HFFc6 (cell line): ENCODE results near the gene MDH1B. TPM values are rescaled to one million over a fixed set of nuclear protein-coding genes. Genes with fewer than 3 reads are reported as not detected.
A peak's percentile ranks its signal among the peaks of the same experiment; 100 is the strongest.
"Not testable (repeated sequence)": the region's sequence is repeated elsewhere in the genome, so short reads cannot be mapped to it uniquely, and the experiment has no call there.

Experiments
- DNase-seq: peaks from one replicate; pipeline ENCODE4 v3.0.0-alpha.2; 2018
- H3K27ac Mint-ChIP-seq: 2 replicates; pipeline ENCODE4 v1.8.0; 2020; ENCODE audit warnings: mild to moderate bottlenecking, mixed read lengths
- H3K27me3 Mint-ChIP-seq: 2 replicates; pipeline ENCODE4 v1.8.0; 2021; ENCODE audit warnings: mild to moderate bottlenecking, moderate library complexity, mixed read lengths; ENCODE audit not compliant: insufficient read depth
- H3K36me3 Mint-ChIP-seq: 2 replicates; pipeline ENCODE4 v1.8.0; 2021; ENCODE audit warnings: low read depth, mixed read lengths
- H3K4me1 Mint-ChIP-seq: 2 replicates; pipeline ENCODE4 v1.8.0; 2020; ENCODE audit warnings: low read depth, mixed read lengths
- H3K4me3 Mint-ChIP-seq: 2 replicates; pipeline ENCODE4 v1.8.0; 2020; ENCODE audit warnings: mild to moderate bottlenecking, moderate library complexity, mixed read lengths
- H3K9me3 Mint-ChIP-seq: 2 replicates; pipeline ENCODE4 v1.8.0; 2020; ENCODE audit warnings: mild to moderate bottlenecking, mixed read lengths
- CTCF ChIP-seq: fragments of 200-600 bp; sonication (generic); IDR thresholded peaks from 2 replicates; pipeline ENCODE4 v1.5.0; 2021; ENCODE audit warnings: antibody characterized with exemption, mild to moderate bottlenecking
- total RNA-seq, 6 experiments: library from RNA; stranded (reverse); fragmentation: NEBNext Ultra II Directional; extraction: Animal tissue kit (Norgen Biotek cat#: 25700); gene quantifications; 2 replicates in 1 of 6; 3 replicates in 5 of 6; pipeline ENCODE4 v1.2.3, GENCODE V29; 2021

The MDH1B gene
- total RNA-seq, 6 experiments from 2014 or later, result 0.07 to 0.68 (median 0.46) TPM; not detected in 1

- Mint-ChIP-seq H3K4me1 (peaks cover 9% of the 10 kb centered on the region; the same call in 1 of the 2 replicates), H3K9me3 (no peaks in the 10 kb centered on the region; the same call in 1 of the 2 replicates), H3K36me3 (no peaks in the 10 kb centered on the region), H3K4me3 (no peak overlapping the region), H3K27ac (no peak overlapping the region), H3K27me3 (no peaks in the 10 kb centered on the region; the same call in none of the 2 replicates)
- no peak for TF ChIP-seq CTCF
- no peak for DNase-seq
These were observed 48.5 kb downstream of the MDH1B start for GRCh38 chr2:206716623-206717022.

- not testable (repeated sequence) for H3K27ac Mint-ChIP-seq, DNase-seq, H3K4me3 Mint-ChIP-seq, H3K9me3 Mint-ChIP-seq, H3K4me1 Mint-ChIP-seq, H3K36me3 Mint-ChIP-seq, H3K27me3 Mint-ChIP-seq
These were observed 49.9 kb downstream of the MDH1B start for GRCh38 chr2:206715183-206715582.

- Mint-ChIP-seq H3K4me1 (peaks cover 9% of the 10 kb centered on the region; the same call in 1 of the 2 replicates), H3K9me3 (no peaks in the 10 kb centered on the region; the same call in 1 of the 2 replicates), H3K27me3 (no peaks in the 10 kb centered on the region; the same call in none of the 2 replicates), H3K27ac (no peak overlapping the region), H3K36me3 (no peaks in the 10 kb centered on the region), H3K4me3 (peak overlapping the region; percentile 30)
- no peak for DNase-seq
- no peak for TF ChIP-seq CTCF
These were observed 51.4 kb downstream of the MDH1B start for GRCh38 chr2:206713746-206714145.

GRCh38 chr2:206708286-206708685 is 56.8 kb downstream of the MDH1B start:
- Mint-ChIP-seq H3K36me3 (no peaks in the 10 kb centered on the region), H3K27ac (no peak overlapping the region), H3K4me3 (no peak overlapping the region), H3K9me3 (no peaks in the 10 kb centered on the region), H3K27me3 (peaks cover 12% of the 10 kb centered on the region), H3K4me1 (peaks cover 9% of the 10 kb centered on the region; the same call in 1 of the 2 replicates)
- no peak for TF ChIP-seq CTCF
- no peak for DNase-seq

GRCh38 chr2:206707164-206707701 is 57.9 kb downstream of the MDH1B start:
- Mint-ChIP-seq H3K27me3 (peaks cover 14% of the 10 kb centered on the region), H3K4me3 (no peak overlapping the region), H3K27ac (no peak overlapping the region), H3K4me1 (peaks cover 7% of the 10 kb centered on the region; the same call in 1 of the 2 replicates), H3K36me3 (no peaks in the 10 kb centered on the region), H3K9me3 (no peaks in the 10 kb centered on the region)
- TF ChIP-seq CTCF, result no peak
- no peak for DNase-seq

GRCh38 chr2:206701952-206702605 is 63.0 kb downstream of the MDH1B start:
- TF ChIP-seq CTCF, result no peak
- Mint-ChIP-seq H3K27me3 (peaks cover 10% of the 10 kb centered on the region), H3K4me1 (no peaks in the 10 kb centered on the region), H3K9me3 (no peaks in the 10 kb centered on the region), H3K36me3 (no peaks in the 10 kb centered on the region), H3K4me3 (no peak overlapping the region), H3K27ac (no peak overlapping the region)
- DNase-seq, result no peak
